Mucosa of rectum (tissue), 2 donors: ENCODE results near the gene XRCC3.

ENCODE experiments used
- H3K27ac ChIP-seq, 2 donors: one replicate each; pipeline ENCODE4 v1.7.0; 2013; ENCODE audit warnings: inconsistent platforms in 2 of 2, low read depth in 2 of 2, low read length in 2 of 2
- H3K27me3 ChIP-seq, 2 donors: one replicate each; pipeline ENCODE4 v1.7.0; 2013; ENCODE audit warnings: low read length in 2 of 2; ENCODE audit not compliant: control insufficient read depth in 2 of 2, insufficient read depth in 2 of 2
- H3K36me3 ChIP-seq, 2 donors: one replicate each; pipeline ENCODE4 v1.7.0; 2013; ENCODE audit warnings: low read length in 2 of 2; ENCODE audit not compliant: control insufficient read depth in 2 of 2, insufficient read depth in 2 of 2
- H3K4me1 ChIP-seq, 2 donors: one replicate each; pipeline ENCODE4 v1.7.0; 2013; ENCODE audit warnings: low read length in 2 of 2, mild to moderate bottlenecking in 1 of 2; ENCODE audit not compliant: control insufficient read depth in 2 of 2, insufficient read depth in 2 of 2
- H3K4me3 ChIP-seq, 2 donors: one replicate each; pipeline ENCODE4 v1.7.0; 2013; ENCODE audit warnings: low read length in 2 of 2
- H3K9ac ChIP-seq, 2 donors: one replicate each; pipeline ENCODE4 v1.7.0; 2013; ENCODE audit warnings: low read length in 2 of 2, low read depth in 1 of 2, mild to moderate bottlenecking in 1 of 2
- H3K9me3 ChIP-seq, 2 donors: one replicate each; pipeline ENCODE4 v1.7.0; 2013; ENCODE audit warnings: low read length in 2 of 2; ENCODE audit not compliant: control insufficient read depth in 2 of 2
- donor health status: healthy.
- donor health status: Normal muscosa, but diverticular disease.

The XRCC3 gene

DNA sequence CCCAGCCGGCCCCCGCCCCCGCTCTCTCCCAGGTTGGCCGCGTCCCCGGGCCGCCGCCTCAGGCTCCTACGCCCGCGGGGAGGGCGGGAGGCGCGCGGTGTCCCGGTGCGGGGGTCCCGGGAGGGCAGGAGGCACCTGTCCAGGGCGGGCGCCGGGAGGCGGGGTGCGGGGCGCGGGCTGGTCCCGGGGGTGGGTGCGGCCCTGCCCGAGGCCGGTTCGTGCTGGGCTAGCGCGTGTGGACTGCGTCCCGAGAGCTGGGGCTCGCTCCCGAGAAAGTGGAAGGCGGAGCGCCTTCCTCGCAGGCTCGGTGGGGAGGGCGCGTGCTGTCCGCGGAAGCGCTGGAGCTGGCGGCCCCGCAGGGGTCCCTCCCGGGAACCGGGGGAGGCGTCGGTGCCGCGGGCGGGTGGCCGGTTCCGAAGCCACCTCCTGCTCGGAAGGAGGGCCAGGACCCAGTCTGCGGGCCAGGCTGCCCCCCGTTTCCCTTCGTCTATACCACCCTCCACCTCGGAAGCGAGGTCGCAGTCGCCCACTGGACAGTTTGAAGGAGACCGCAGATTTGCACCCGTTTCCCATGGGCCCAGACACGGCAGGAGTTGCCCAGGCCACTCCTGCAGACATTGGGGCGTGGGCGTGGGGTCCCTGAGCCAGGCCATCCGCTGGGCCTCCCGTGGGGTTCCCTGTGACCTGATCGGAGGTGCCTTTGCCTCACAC is 995 bp upstream of the XRCC3 start:
- Histone ChIP-seq H3K9ac (peak overlapping the region; percentile 47 to 80), H3K27ac (peak overlapping the region; percentile 79 to 83), H3K4me3 (peak overlapping the region; percentile 72 to 75), H3K4me1 (peaks cover 34 to 37% of the 10 kb centered on the region in 2 donors), H3K9me3 (no peaks in the 10 kb centered on the region), H3K36me3 (no peaks in the 10 kb centered on the region), H3K27me3 (no peaks in the 10 kb centered on the region)

DNA sequence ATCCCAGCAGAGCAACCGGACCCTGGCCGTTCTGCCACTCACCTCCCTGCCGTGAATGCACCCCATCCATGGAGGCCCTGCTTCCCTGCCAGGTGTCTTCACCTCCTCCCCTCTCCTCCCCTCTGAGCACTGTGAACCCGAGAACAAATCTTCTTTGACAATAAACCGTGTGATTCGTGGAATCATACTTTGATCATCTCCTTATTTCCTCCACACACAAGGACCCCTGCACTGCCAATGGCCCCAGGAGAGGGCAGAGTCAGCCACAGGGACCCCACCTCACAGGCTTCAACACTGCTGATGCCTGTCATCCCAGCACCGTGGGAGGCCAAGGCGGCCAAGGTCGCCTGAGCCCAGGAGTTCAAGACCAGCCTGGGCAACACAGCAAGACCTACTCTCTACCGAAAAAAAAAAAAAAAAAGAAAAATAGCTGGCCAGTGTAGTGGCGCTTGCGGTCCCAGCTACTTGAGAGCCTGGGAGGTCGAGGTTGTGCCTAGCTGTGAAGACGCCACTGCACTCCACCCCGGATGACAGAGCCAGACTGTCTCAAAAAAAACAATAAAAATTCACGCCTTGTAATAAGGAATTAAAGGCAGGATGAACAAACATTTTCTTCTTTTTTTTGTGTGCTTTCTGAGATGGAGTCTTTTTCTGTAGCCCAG is 1.1 kb downstream of the XRCC3 start:
- Histone ChIP-seq H3K9ac (peak overlapping the region; percentile 6 to 65), H3K9me3 (no peaks in the 10 kb centered on the region), H3K4me1 (peaks cover 43 to 50% of the 10 kb centered on the region in 2 donors), H3K27ac (no peak overlapping the region), H3K36me3 (peaks cover 0 to 3% of the 10 kb centered on the region in 2 donors), H3K4me3 (peak overlapping the region; percentile 61 to 69), H3K27me3 (no peaks in the 10 kb centered on the region)

GRCh38 chr14:103713304-103714062 is 1.8 kb downstream of the XRCC3 start:
- peak overlapping the region in 1 of 2 donors; percentile 90 for H3K27ac ChIP-seq
- H3K4me1 ChIP-seq: peaks cover 41 to 50% of the 10 kb centered on the region in 2 donors
- no peak overlapping the region for H3K4me3 ChIP-seq
- peaks cover 0 to 3% of the 10 kb centered on the region in 2 donors for H3K36me3 ChIP-seq
- no peaks in the 10 kb centered on the region for H3K27me3 ChIP-seq
- no peaks in the 10 kb centered on the region for H3K9me3 ChIP-seq
- H3K9ac ChIP-seq: peak overlapping the region in 1 of 2 donors; percentile 2

DNA sequence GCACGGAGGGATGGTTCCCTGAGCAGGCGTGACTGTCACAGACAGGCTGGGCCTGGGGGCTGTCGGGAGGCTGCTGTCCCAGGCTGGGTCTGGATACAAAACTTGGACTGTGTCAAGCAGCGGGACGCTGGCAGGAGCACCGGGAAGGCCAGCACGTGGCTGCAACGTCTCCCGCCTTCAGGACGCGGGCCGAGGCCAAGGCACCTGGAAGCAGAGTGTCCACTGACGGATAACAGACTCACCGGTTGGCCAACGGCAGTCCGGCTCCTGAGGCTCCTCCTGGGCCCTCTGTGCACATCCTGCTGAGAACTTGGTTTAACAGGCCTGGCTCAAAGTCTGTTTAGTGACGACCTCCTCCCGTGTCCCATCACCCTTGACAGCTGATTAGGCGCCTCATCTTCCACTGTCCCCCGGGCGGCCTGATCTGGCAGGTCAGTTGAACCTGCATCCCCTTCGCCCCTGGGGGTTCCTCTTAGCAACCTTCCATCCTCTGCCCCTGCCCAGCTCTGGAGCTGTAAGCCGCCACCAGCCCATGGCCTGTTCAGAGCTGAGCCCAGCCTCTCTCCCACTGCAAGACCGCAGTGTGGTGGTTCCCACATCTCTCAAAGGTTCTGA is 2.5 kb downstream of the XRCC3 start:
- Histone ChIP-seq H3K36me3 (peaks cover 2 to 3% of the 10 kb centered on the region in 2 donors), H3K4me3 (peak overlapping the region; percentile 20 to 32), H3K9me3 (no peaks in the 10 kb centered on the region), H3K9ac (peak overlapping the region; percentile 56 to 69), H3K27me3 (no peaks in the 10 kb centered on the region), H3K27ac (peak overlapping the region; percentile 86 to 90), H3K4me1 (peaks cover 41 to 50% of the 10 kb centered on the region in 2 donors)

- peaks cover 38 to 43% of the 10 kb centered on the region in 2 donors for H3K4me1 ChIP-seq
- H3K9ac ChIP-seq: peak overlapping the region; percentile 56 to 69
- H3K27me3 ChIP-seq: no peaks in the 10 kb centered on the region
- H3K36me3 ChIP-seq: peaks cover 3 to 6% of the 10 kb centered on the region in 2 donors
- H3K9me3 ChIP-seq: no peaks in the 10 kb centered on the region
- peak overlapping the region in 1 of 2 donors; percentile 32 for H3K4me3 ChIP-seq
- peak overlapping the region; percentile 86 to 90 for H3K27ac ChIP-seq
Observed at GRCh38 chr14:103711516-103712431, 3.5 kb downstream of the XRCC3 start.

GRCh38 chr14:103710771-103711377 is 4.4 kb downstream of the XRCC3 start:
- Histone ChIP-seq H3K27ac (peak overlapping the region; percentile 86 to 90), H3K36me3 (peaks cover 5 to 6% of the 10 kb centered on the region in 2 donors), H3K9ac (peak overlapping the region in 1 of 2 donors; percentile 69), H3K4me1 (peaks cover 35 to 41% of the 10 kb centered on the region in 2 donors), H3K4me3 (no peak overlapping the region), H3K27me3 (no peaks in the 10 kb centered on the region), H3K9me3 (no peaks in the 10 kb centered on the region)

GRCh38 chr14:103709814-103710213 is 5.4 kb downstream of the XRCC3 start:
- Histone ChIP-seq H3K4me3 (no peak overlapping the region), H3K27ac (peak overlapping the region; percentile 86 to 90), H3K27me3 (no peaks in the 10 kb centered on the region), H3K9ac (no peak overlapping the region), H3K36me3 (peaks cover 8 to 11% of the 10 kb centered on the region in 2 donors), H3K4me1 (peaks cover 33 to 41% of the 10 kb centered on the region in 2 donors), H3K9me3 (no peaks in the 10 kb centered on the region)

DNA sequence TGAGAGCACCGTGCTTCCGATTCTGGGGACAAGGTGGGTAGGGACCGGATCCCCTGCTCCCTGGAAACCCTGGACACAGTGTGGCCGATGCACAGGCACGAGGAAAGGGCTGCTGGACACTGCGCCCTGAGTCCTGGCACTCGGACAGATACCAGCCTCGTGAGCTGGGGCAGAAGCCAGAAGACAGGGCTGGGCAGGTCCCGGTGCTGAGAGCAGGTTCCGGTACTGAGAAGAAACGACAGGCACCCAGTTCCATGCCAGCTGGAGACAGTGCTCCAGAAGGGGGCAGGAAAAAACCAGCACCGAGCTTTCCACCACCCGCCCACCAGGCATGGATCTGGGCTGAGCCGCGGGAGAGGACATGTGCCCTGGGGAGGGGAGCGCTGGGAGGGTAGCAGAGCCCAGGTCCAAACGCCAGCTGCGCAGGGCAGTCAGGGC is 6.5 kb downstream of the XRCC3 start:
- no peaks in the 10 kb centered on the region for H3K27me3 ChIP-seq
- no peak overlapping the region for H3K9ac ChIP-seq
- H3K4me1 ChIP-seq: peaks cover 27 to 38% of the 10 kb centered on the region in 2 donors
- H3K36me3 ChIP-seq: peaks cover 13 to 15% of the 10 kb centered on the region in 2 donors
- no peak overlapping the region for H3K27ac ChIP-seq
- H3K4me3 ChIP-seq: no peak overlapping the region
- H3K9me3 ChIP-seq: no peaks in the 10 kb centered on the region
